Transverse colon (tissue), 4 donors: ENCODE data around the gene SIK3. TPM values are rescaled to one million over a fixed set of nuclear protein-coding genes. Genes with fewer than 3 reads are reported as not detected.
"Not testable (repeated sequence)": the region's sequence is repeated elsewhere in the genome, so short reads cannot be mapped to it uniquely, and the experiment has no call there.

ENCODE experiments used
- DNase-seq: peaks from one replicate; pipeline ENCODE4 v3.0.0-alpha.2; 2019
- H3K27ac ChIP-seq, 4 donors: fragments of 200-600 bp; sonication (generic); 2 replicates each; pipeline ENCODE4 v1.5.1; 2016 to 2018; ENCODE audit warnings: inconsistent platforms in 4 of 4
- H3K27me3 ChIP-seq: fragments of 200-600 bp; sonication (generic); 2 replicates; pipeline ENCODE4 v1.5.1; 2017; ENCODE audit warnings: inconsistent platforms
- H3K36me3 ChIP-seq, 4 donors: fragments of 200-600 bp; sonication (generic); 2 replicates each; pipeline ENCODE4 v1.5.1; 2017 to 2019; ENCODE audit warnings: inconsistent platforms in 4 of 4
- H3K4me1 ChIP-seq, 4 donors: fragments of 200-600 bp; sonication (generic); 2 replicates each; pipeline ENCODE4 v1.5.1; 2017 to 2020; ENCODE audit warnings: inconsistent platforms in 4 of 4
- H3K4me3 ChIP-seq, 4 donors: fragments of 200-600 bp; sonication (generic); 1 replicate in 1 of 4; 2 replicates in 3 of 4; pipeline versions ENCODE4 v1.5.1 to v1.6.1; 2017 to 2019; ENCODE audit warnings: inconsistent platforms in 4 of 4
- H3K9me3 ChIP-seq, 2 donors: fragments of 200-600 bp; sonication (generic); 2 replicates each; pipeline ENCODE4 v1.5.1; 2017 to 2019; ENCODE audit warnings: inconsistent platforms in 2 of 2
- EP300 ChIP-seq: sonication (generic); formaldehyde crosslinking; IDR thresholded peaks from one replicate; pipeline ENCODE4 v1.6.1; 2017; ENCODE audit warnings: antibody characterized with exemption, low read depth
- POLR2A ChIP-seq: fragments of 450-650 bp; IDR thresholded peaks from one replicate; pipeline ENCODE4 v1.6.1; 2016; ENCODE audit warnings: antibody characterized with exemption, mild to moderate bottlenecking, moderate library complexity
- POLR2AphosphoS5 ChIP-seq, 3 donors: sonication (generic); formaldehyde crosslinking; IDR thresholded peaks; one replicate each; pipeline ENCODE4 v1.6.1; 2016; ENCODE audit warnings: antibody characterized with exemption in 3 of 3
- WGBS, 2 donors: methylation state at CpG; one replicate each; pipeline ENCODE4 v1.1.5; 2018; ENCODE audit warnings: low coverage in 1 of 2; 5-methylcytosine and 5-hydroxymethylcytosine counted together
- in situ Hi-C, 4 donors: fragments of 200-750 bp; cut with MboI; loops; one replicate each; pipeline versions ENCODE4 v1.15.0 to v1.15.1; 2017; ENCODE audit warnings: low sequenced_read_pairs in 3 of 4, low pct_ligation_motif_present in 1 of 4, low pct_unique_long_range_greater_than_20kb in 1 of 4
- intact Hi-C: fragments of 100-400 bp; cut with DNase I; formaldehyde crosslinking; loops from one replicate; pipeline ENCODE4 v1.15.1; 2023; ENCODE audit warnings: low total_unique reads
- total RNA-seq, 4 donors: library from RNA; depleted of rRNA; stranded (reverse); fragments of >200 nt; gene quantifications; one replicate each; pipeline ENCODE4 v1.1.0, GENCODE V29; 2016
- TF ChIP-seq, protein P1 (sequence below), 5 experiments: fragments of 200-600 bp in 3 of 5; fragments of 450-650 bp in 2 of 5; sonication (generic) in 3 of 5; IDR thresholded peaks; 1 replicate in 2 of 5; 2 replicates in 3 of 5; pipeline ENCODE4 v1.5.1; 2016 to 2017; ENCODE audit warnings: antibody characterized with exemption in 5 of 5, inconsistent platforms in 3 of 5, mild to moderate bottlenecking in 2 of 5, moderate library complexity in 1 of 5

Gene SIK3
- total RNA-seq, 4 donors from 2014 or later = 35.6 to 68.6 (median 38.9) TPM

GRCh38 chr11:116807601-116808261 lies 290.5 kb downstream of the SIK3 start:
- no peak for DNase-seq
- intact Hi-C loops = no loop called here
- in situ Hi-C loops = no loop called here
- TF ChIP-seq EP300 (no peak), POLR2AphosphoS5 (IDR thresholded peaks at IDR 0.05) (no peak), POLR2A (no peak)
- TF ChIP-seq, protein P1, sequence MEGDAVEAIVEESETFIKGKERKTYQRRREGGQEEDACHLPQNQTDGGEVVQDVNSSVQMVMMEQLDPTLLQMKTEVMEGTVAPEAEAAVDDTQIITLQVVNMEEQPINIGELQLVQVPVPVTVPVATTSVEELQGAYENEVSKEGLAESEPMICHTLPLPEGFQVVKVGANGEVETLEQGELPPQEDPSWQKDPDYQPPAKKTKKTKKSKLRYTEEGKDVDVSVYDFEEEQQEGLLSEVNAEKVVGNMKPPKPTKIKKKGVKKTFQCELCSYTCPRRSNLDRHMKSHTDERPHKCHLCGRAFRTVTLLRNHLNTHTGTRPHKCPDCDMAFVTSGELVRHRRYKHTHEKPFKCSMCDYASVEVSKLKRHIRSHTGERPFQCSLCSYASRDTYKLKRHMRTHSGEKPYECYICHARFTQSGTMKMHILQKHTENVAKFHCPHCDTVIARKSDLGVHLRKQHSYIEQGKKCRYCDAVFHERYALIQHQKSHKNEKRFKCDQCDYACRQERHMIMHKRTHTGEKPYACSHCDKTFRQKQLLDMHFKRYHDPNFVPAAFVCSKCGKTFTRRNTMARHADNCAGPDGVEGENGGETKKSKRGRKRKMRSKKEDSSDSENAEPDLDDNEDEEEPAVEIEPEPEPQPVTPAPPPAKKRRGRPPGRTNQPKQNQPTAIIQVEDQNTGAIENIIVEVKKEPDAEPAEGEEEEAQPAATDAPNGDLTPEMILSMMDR (IDR thresholded peaks at IDR 0.05) = no peak
- Histone ChIP-seq H3K27me3 (no peaks in the 10 kb centered on the region), H3K9me3 (no peaks in the 10 kb centered on the region), H3K4me1 (peaks cover 0 to 7% (median 2%) of the 10 kb centered on the region in 4 donors), H3K4me3 (no peak overlapping the region), H3K27ac (no peak overlapping the region), H3K36me3 (no peaks in the 10 kb centered on the region)
- 81 to 84% methylated on average over 2 to 6 of the region's 6 CpGs for WGBS, 2 donors

DNA sequence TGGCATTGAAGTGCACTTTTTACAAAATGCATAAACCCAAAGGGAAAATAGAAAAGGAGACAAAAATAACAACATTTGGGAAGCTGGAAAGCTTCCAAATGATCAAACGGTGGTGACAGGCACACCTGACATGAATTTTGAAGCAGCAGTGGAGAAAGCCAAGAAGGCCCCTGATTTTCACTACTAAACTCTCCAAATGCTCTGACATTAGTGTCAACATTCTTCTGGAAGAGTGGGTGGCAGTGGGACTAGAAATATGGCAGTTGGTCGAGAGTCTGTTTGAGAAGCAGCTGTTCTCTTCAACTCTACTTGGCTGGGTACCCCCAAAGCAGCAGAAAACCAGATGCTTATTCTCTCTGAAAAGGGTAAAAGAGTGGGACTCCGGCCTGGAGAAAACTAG lies 294.2 kb downstream of the SIK3 start:
- peaks cover 0 to 7% (median 2%) of the 10 kb centered on the region in 4 donors for H3K4me1 ChIP-seq
- H3K27me3 ChIP-seq = no peaks in the 10 kb centered on the region
- no peak overlapping the region for H3K4me3 ChIP-seq
- no peak for DNase-seq
- H3K27ac ChIP-seq = no peak overlapping the region
- no peak for TF ChIP-seq EP300
- H3K9me3 ChIP-seq = no peaks in the 10 kb centered on the region
- no peaks in the 10 kb centered on the region for H3K36me3 ChIP-seq
- in situ Hi-C loops = no loop called here
- WGBS, 2 donors = 58 to 67% methylated on average over 1 to 3 of the region's 3 CpGs
- intact Hi-C loops = no loop called here

GRCh38 chr11:116801662-116802061 lies 296.6 kb downstream of the SIK3 start:
- intact Hi-C loops, DNase-seq, in situ Hi-C loops, H3K4me3 ChIP-seq, H3K27me3 ChIP-seq, H3K36me3 ChIP-seq, H3K9me3 ChIP-seq, H3K4me1 ChIP-seq, H3K27ac ChIP-seq: not testable (repeated sequence)

DNA sequence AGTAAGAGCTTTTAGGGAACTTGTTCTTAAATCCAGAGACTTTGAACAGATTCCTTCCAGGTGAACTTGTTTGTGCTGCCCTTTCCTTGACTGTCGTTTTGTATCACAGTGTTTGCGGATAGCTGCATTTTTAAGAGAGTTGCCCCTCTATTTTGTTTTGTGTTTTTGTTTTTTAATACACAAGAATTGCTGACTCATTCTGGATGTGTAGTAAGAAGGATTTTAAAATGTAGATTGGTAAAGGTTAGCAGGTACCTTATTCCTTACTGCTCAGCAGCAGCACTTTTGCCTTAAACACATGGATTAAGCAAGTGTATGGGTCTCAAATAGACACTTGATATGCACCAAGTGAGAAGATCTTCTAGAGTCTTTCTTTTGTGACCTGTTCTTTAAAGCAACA lies 297.6 kb downstream of the SIK3 start:
- 92 to 100% methylated on average over 2 of the region's 2 CpGs for WGBS, 2 donors
- Histone ChIP-seq H3K4me3 (no peak overlapping the region), H3K27me3 (no peaks in the 10 kb centered on the region), H3K36me3 (no peaks in the 10 kb centered on the region), H3K4me1 (no peaks in the 10 kb centered on the region), H3K27ac (no peak overlapping the region), H3K9me3 (no peaks in the 10 kb centered on the region)
- in situ Hi-C loops (no loop called here), intact Hi-C loops (no loop called here)
- DNase-seq = no peak
- no peak for TF ChIP-seq EP300
- no peak for TF ChIP-seq POLR2AphosphoS5 (IDR thresholded peaks at IDR 0.05)
- TF ChIP-seq, protein P1 (IDR thresholded peaks at IDR 0.05) = no peak
- TF ChIP-seq POLR2A = no peak

- H3K36me3 ChIP-seq = no peaks in the 10 kb centered on the region
- H3K9me3 ChIP-seq = no peaks in the 10 kb centered on the region
- no peaks in the 10 kb centered on the region for H3K27me3 ChIP-seq
- no peaks in the 10 kb centered on the region for H3K4me1 ChIP-seq
- no peak overlapping the region for H3K4me3 ChIP-seq
- TF ChIP-seq EP300 = no peak
- WGBS, 2 donors = 80 to 84% methylated on average over 1 to 5 of the region's 5 CpGs
- DNase-seq = no peak
- intact Hi-C loops (no loop called here), in situ Hi-C loops (loop anchor here (10.0 to 25.0 kb wide), 2 partner anchors 306 to 314 kb away; no protein-coding TSS in a partner anchor)
- H3K27ac ChIP-seq = no peak overlapping the region
Observed at GRCh38 chr11:116798368-116798767, 299.9 kb downstream of the SIK3 start.

DNA sequence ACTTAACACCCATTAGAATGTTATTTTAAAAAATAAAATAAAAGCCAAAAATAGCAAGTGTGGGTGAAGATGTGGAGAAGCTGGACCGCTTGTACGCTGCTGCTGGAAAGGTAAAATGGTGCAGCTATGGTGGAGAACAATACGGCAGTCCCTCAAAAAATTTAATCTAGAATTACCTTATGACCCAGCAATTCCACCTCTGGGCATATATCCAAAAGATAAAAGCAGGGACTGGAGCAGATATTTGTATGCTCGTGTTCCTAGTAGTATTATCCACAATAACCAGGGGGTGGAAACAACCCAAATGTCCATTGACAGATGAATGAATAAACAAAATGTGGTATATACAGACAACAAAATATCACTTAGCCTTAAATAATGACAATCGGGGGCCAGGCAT lies 300.4 kb downstream of the SIK3 start:
- TF ChIP-seq EP300 = no peak
- TF ChIP-seq, protein P1 (IDR thresholded peaks at IDR 0.05) = no peak
- no peak for TF ChIP-seq POLR2A
- TF ChIP-seq POLR2AphosphoS5 (IDR thresholded peaks at IDR 0.05) = no peak
- in situ Hi-C loops = loop anchor here (10.0 to 25.0 kb wide), 2 partner anchors 307 to 314 kb away; no protein-coding TSS in a partner anchor
- no peak overlapping the region for H3K4me3 ChIP-seq
- no peak overlapping the region for H3K27ac ChIP-seq
- no peak for DNase-seq
- H3K36me3 ChIP-seq = no peaks in the 10 kb centered on the region
- 65 to 74% methylated on average over 4 to 5 of the region's 5 CpGs for WGBS, 2 donors
- intact Hi-C loops = no loop called here
- no peaks in the 10 kb centered on the region for H3K9me3 ChIP-seq
- H3K27me3 ChIP-seq = no peaks in the 10 kb centered on the region
- no peaks in the 10 kb centered on the region for H3K4me1 ChIP-seq
